ENCODE measurements around the gene APOBEC3B.
"Not testable (repeated sequence)": the region's sequence is repeated elsewhere in the genome, so short reads cannot be mapped to it uniquely, and the experiment has no call there.

APOBEC3B gene

GRCh38 chr22:39031434-39032295 is 49.5 kb downstream of the APOBEC3B start:
- not testable (repeated sequence) for DNase-seq (ENCODE audit: low read depth in 2 of 2)

GRCh38 chr22:39037071-39037470 is 54.9 kb downstream of the APOBEC3B start:
- DNase-seq (ENCODE audit: low read depth in 2 of 2) = not testable (repeated sequence)

DNA sequence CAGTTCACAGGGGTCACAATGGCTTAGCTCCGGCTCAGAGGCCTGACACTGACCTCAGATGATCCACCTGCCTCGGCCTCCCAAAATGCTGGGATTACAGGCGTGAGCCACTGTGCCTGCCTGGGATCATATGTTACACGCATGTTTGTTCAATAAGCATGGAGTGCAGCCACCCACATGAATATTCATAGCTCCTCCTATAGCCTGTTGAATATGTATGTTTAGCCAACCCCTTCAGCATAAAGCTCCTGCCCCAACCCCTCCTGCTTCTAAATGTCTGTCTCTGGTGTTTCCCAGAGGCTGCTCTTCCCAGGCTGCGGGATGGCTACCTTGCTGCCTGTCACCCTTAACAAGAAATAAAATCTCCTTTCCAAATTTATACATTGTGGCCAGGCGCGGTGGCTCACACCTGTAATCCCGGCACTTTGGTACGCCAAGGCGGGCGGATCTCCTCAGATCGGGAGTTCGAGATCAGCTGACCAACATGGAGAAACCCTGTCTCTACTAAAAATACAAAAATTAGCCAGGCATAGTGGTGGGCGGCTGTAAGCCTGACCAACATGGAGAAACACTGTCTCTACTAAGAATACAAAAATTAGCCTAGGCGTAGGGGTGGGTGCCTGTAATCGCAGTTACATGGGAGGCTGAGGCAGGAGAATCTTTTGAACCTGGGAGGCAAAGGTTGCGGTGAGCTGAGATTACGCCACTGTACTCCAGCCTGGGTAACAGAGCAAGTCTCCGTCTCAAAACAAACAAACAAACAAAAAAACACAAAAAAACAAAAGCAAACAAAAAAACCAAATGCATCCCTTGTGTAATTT is 57.4 kb downstream of the APOBEC3B start:
- no peak for DNase-seq (ENCODE audit: low read depth in 2 of 2)

DNA sequence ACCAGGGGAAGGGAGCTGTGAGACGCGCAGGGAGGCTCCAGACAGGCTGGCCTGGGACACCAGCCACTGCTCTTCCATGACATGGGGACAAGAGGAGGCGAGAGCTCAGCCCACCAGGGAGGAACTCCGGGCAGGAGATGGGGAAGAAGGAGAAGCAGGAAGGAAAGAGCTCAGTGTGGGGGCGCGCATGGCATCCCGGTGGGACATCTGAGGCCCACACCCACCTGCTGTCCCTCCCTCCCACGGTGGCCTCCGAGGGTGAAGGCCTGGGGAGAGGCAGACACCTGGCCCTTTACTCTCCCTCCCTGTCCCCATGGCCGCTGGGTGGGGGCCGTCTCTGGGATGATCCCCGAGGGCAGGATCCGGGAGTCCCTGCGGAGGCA is 58.0 kb downstream of the APOBEC3B start:
- DNase-seq (ENCODE audit: low read depth in 2 of 2) = not testable (repeated sequence)

DNA sequence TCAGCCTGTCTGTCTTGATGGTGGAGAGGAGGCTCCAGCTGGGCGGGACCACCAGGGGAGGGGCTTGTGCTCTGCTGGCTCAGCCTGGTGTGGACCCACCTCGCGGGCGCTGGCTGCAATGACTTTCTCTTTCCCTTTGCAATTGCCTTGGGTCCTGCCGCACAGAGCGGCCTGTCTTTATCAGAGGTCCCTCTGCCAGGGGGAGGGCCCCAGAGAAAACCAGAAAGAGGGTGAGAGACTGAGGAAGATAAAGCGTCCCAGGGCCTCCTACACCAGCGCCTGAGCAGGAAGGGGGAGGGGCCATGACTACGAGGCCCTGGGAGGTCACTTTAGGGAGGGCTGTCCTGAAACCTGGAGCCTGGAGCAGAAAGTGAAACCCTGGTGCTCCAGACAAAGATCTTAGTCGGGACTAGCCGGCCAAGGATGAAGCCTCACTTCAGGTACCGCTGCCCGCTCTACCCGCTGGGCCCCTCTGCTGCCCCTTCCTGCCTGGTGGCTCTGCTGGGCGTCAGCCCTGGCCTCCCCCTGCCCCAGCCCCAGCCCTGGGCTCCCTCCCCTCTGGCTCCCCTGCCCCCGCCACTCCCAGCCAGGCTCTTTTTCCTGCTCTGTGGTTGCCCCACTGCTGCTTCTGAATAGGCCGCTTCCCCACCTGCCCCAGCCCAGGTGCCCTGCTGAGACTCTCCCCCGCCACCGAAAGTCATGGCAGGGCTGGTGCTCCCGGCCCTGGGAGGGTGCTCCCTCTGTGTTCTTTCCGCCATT is 58.6 kb downstream of the APOBEC3B start, which contains the start of gene APOBEC3F:
TSS of gene APOBEC3F (plus strand) at position 327 of the 759 bp plus-strand sequence. CDS start at position 424, 97 bp downstream.
- peak; percentile 62 to 65 for DNase-seq (ENCODE audit: low read depth in 2 of 2)

DNA sequence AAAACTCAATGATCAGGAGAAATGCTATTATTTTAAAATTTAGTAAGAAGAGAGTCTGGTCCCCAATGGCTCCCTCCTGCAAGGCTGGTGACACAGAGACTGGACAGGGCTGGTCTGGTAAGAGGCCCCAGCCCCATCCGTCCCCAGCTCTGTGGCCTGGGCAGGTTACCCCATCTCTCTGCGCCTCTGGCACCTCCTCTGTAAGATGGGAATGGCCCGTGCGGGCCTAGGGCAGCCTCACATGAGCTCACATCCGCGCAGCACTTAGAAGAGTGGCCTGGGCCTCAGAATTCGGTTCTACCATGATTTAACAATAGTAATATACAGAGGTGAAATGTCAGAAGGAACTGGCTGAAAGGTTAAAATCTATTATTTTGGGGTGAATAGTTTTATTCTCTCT is 59.8 kb downstream of the APOBEC3B start:
- DNase-seq (ENCODE audit: low read depth in 2 of 2) = no peak
